WTC11 (cell line): Measurements from ENCODE around the gene ANKRD66. TPM values are rescaled to one million over a fixed set of nuclear protein-coding genes. Genes with fewer than 3 reads are reported as not detected.

Source experiments
- ATAC-seq: fragments of 200-7000 bp; cut with Tn5 transposase; 2 replicates; pipeline ENCODE4 v1.10.0; 2021; ENCODE audit warnings: mild to moderate bottlenecking, moderate library complexity
- CTCF ChIA-PET: fragments of 300-600 bp; sonication (Branson Sonifier 250); formaldehyde crosslinking; loops from one replicate; lab custom pipeline; 2021; ENCODE audit warnings: antibody characterized with exemption; lab: Charles Lee
- POLR2A ChIA-PET: fragments of 350-600 bp; sonication (Branson Sonifier 250); formaldehyde crosslinking; loops from one replicate; lab custom pipeline; 2021; ENCODE audit warnings: antibody characterized with exemption; lab: Charles Lee
- DNase-seq: peaks from one replicate; pipeline ENCODE4 v3.0.0; 2021; ENCODE audit warnings: low spot score
- H3K27ac Mint-ChIP-seq: 2 replicates; pipeline ENCODE4 v1.8.0; 2021; ENCODE audit warnings: mixed read lengths
- H3K27me3 Mint-ChIP-seq: 2 replicates; pipeline ENCODE4 v1.8.0; 2021; ENCODE audit warnings: low read depth, mild to moderate bottlenecking, moderate library complexity, mixed read lengths
- H3K36me3 Mint-ChIP-seq: 2 replicates; pipeline ENCODE4 v1.8.0; 2021; ENCODE audit warnings: mixed read lengths
- H3K4me1 Mint-ChIP-seq: 2 replicates; pipeline ENCODE4 v1.8.0; 2022; ENCODE audit warnings: mixed read lengths
- H3K4me3 Mint-ChIP-seq: 2 replicates; pipeline ENCODE4 v1.8.0; 2021; ENCODE audit warnings: mild to moderate bottlenecking, moderate library complexity, mixed read lengths
- H3K9me3 Mint-ChIP-seq: 2 replicates; pipeline ENCODE4 v1.8.0; 2021; ENCODE audit warnings: mixed read lengths
- ARID4B ChIP-seq: sonication (generic); formaldehyde crosslinking; IDR thresholded peaks from 2 replicates; pipeline ENCODE4 v1.8.0; 2023; ENCODE audit warnings: missing genetic modification reagents, mild to moderate bottlenecking, borderline replicate concordance
- ATF2 ChIP-seq: sonication (generic); formaldehyde crosslinking; IDR thresholded peaks from 2 replicates; pipeline ENCODE4 v1.8.1; 2022; ENCODE audit warnings: low read depth, missing genetic modification reagents, borderline replicate concordance
- CBFB ChIP-seq: sonication (generic); formaldehyde crosslinking; IDR thresholded peaks from 2 replicates; pipeline ENCODE4 v1.8.1; 2022; ENCODE audit warnings: mild to moderate bottlenecking, low read depth, missing genetic modification reagents
- CREB1 ChIP-seq: sonication (generic); formaldehyde crosslinking; IDR thresholded peaks from 2 replicates; pipeline ENCODE4 v1.8.0; 2023; ENCODE audit warnings: mild to moderate bottlenecking, missing genetic modification reagents
- E2F4 ChIP-seq: sonication (generic); formaldehyde crosslinking; IDR thresholded peaks from 2 replicates; pipeline ENCODE4 v1.8.1; 2022; ENCODE audit warnings: low read depth, mild to moderate bottlenecking, moderate library complexity, missing genetic modification reagents, borderline replicate concordance
- E2F5 ChIP-seq: sonication (generic); formaldehyde crosslinking; IDR thresholded peaks from 2 replicates; pipeline ENCODE4 v1.8.1; 2022; ENCODE audit warnings: mild to moderate bottlenecking, moderate library complexity, missing genetic modification reagents
- FOXK1 ChIP-seq: sonication (generic); formaldehyde crosslinking; IDR thresholded peaks from 2 replicates; pipeline ENCODE4 v1.8.0; 2022; ENCODE audit warnings: mild to moderate bottlenecking, moderate library complexity, missing genetic modification reagents
- FOXP1 ChIP-seq: sonication (generic); formaldehyde crosslinking; IDR thresholded peaks from 2 replicates; pipeline ENCODE4 v1.8.0; 2022; ENCODE audit warnings: missing genetic modification reagents, mild to moderate bottlenecking, moderate library complexity, borderline replicate concordance
- GTF2I ChIP-seq: fragments of 250-450 bp; sonication (Bioruptor Pico); conservative IDR thresholded peaks from 2 replicates; pipeline ENCODE4 v1.4.0; 2021; ENCODE audit warnings: mild to moderate bottlenecking
- HMGXB4 ChIP-seq: sonication (generic); formaldehyde crosslinking; IDR thresholded peaks from 2 replicates; pipeline ENCODE4 v1.8.1; 2023; ENCODE audit warnings: mild to moderate bottlenecking, moderate library complexity, missing genetic modification reagents
- JUN ChIP-seq: sonication (generic); formaldehyde crosslinking; IDR thresholded peaks from 2 replicates; pipeline ENCODE4 v1.8.0; 2023; ENCODE audit warnings: mild to moderate bottlenecking, missing genetic modification reagents
- KAT7 ChIP-seq: sonication (generic); formaldehyde crosslinking; IDR thresholded peaks from 2 replicates; pipeline ENCODE4 v1.8.1; 2023; ENCODE audit warnings: missing genetic modification reagents, mild to moderate bottlenecking, borderline replicate concordance
- MXD4 ChIP-seq: fragments of 250-450 bp; sonication (Bioruptor Pico); IDR thresholded peaks from 2 replicates; pipeline ENCODE4 v1.8.0; 2021; ENCODE audit warnings: mild to moderate bottlenecking, moderate library complexity, borderline replicate concordance
- USF2 ChIP-seq: sonication (generic); formaldehyde crosslinking; IDR thresholded peaks from 2 replicates; pipeline ENCODE4 v1.8.1; 2023; ENCODE audit warnings: mild to moderate bottlenecking, missing genetic modification reagents, moderate library complexity
- ZBTB21 ChIP-seq: sonication (generic); formaldehyde crosslinking; IDR thresholded peaks from 2 replicates; pipeline ENCODE4 v1.8.1; 2023; ENCODE audit warnings: mild to moderate bottlenecking, missing genetic modification reagents, borderline replicate concordance
- ZNF121 ChIP-seq: sonication (generic); formaldehyde crosslinking; IDR thresholded peaks from 2 replicates; pipeline ENCODE4 v1.8.0; 2023; ENCODE audit warnings: missing genetic modification reagents
- total RNA-seq: library from RNA; stranded (reverse); gene quantifications from 3 replicates; pipeline ENCODE4 v1.2.3, GENCODE V29; 2021

The ANKRD66 gene
- total RNA-seq, 1 experiment from 2014 or later, result not detected

GRCh38 chr6:46755865-46756264 is 9.1 kb downstream of the ANKRD66 start:
- ChIA-PET CTCF (no interaction called here), POLR2A (no interaction called here)
- Mint-ChIP-seq H3K4me1 (peaks cover 2% of the 10 kb centered on the region; the same call in 1 of the 2 replicates), H3K27me3 (peaks cover 4% of the 10 kb centered on the region; the same call in 1 of the 2 replicates), H3K36me3 (no peaks in the 10 kb centered on the region), H3K27ac (no peak overlapping the region), H3K4me3 (no peak overlapping the region), H3K9me3 (no peaks in the 10 kb centered on the region)
- no peak for ATAC-seq
- DNase-seq, result no peak
- TF ChIP-seq ZBTB21 (CRISPR knock-in tag), result no peak
- no peak for TF ChIP-seq HMGXB4
- TF ChIP-seq E2F5 (CRISPR knock-in tag), result no peak
- TF ChIP-seq CREB1 (CRISPR knock-in tag), result no peak
- TF ChIP-seq FOXP1 (CRISPR knock-in tag), result no peak

- ATAC-seq (peak; percentile 67), DNase-seq (no peak)
- CTCF ChIA-PET, result no interaction called here
- Mint-ChIP-seq H3K36me3 (no peaks in the 10 kb centered on the region), H3K27ac (no peak overlapping the region), H3K9me3 (no peaks in the 10 kb centered on the region), H3K4me1 (peaks cover 2% of the 10 kb centered on the region; the same call in 1 of the 2 replicates), H3K27me3 (peaks cover 4% of the 10 kb centered on the region; the same call in 1 of the 2 replicates), H3K4me3 (no peak overlapping the region)
- TF ChIP-seq ZNF121, result no peak
- no peak for TF ChIP-seq MXD4 (CRISPR knock-in tag)
- TF ChIP-seq JUN (CRISPR knock-in tag), result no peak
- TF ChIP-seq KAT7 (CRISPR knock-in tag), result no peak
- TF ChIP-seq GTF2I (CRISPR knock-in tag), result no peak
- no peak for TF ChIP-seq ARID4B (CRISPR knock-in tag)
- TF ChIP-seq ATF2 (CRISPR knock-in tag), result no peak
- TF ChIP-seq FOXK1, result no peak
- POLR2A ChIA-PET, result no interaction called here
These were observed 9.9 kb downstream of the ANKRD66 start for GRCh38 chr6:46756469-46757213.

GRCh38 chr6:46757214-46757596 is 10.5 kb downstream of the ANKRD66 start:
- no peak overlapping the region for H3K27ac Mint-ChIP-seq
- ChIA-PET POLR2A (no interaction called here), CTCF (no interaction called here)
- no peaks in the 10 kb centered on the region for H3K36me3 Mint-ChIP-seq
- ATAC-seq (peak; percentile 36), DNase-seq (no peak)
- H3K4me1 Mint-ChIP-seq, result peaks cover 2% of the 10 kb centered on the region; the same call in 1 of the 2 replicates
- H3K27me3 Mint-ChIP-seq, result no peaks in the 10 kb centered on the region
- no peaks in the 10 kb centered on the region for H3K9me3 Mint-ChIP-seq
- no peak overlapping the region for H3K4me3 Mint-ChIP-seq
- no peak for TF ChIP-seq E2F4 (CRISPR knock-in tag)
- no peak for TF ChIP-seq CBFB (CRISPR knock-in tag)
- 0 out of 2 replicates have a peak, but pooled peaks have one; percentile 19 for TF ChIP-seq USF2 (CRISPR knock-in tag)
